ENCODE data around the gene IFT122. TPM values are rescaled to one million over a fixed set of nuclear protein-coding genes. Genes with fewer than 3 reads are reported as not detected.
"Not testable (repeated sequence)": the region's sequence is repeated elsewhere in the genome, so short reads cannot be mapped to it uniquely, and the experiment has no call there.

IFT122 gene
- total and polyA plus RNA-seq, 8 donors: 15.3 to 37.1 (median 21.8) TPM

DNA sequence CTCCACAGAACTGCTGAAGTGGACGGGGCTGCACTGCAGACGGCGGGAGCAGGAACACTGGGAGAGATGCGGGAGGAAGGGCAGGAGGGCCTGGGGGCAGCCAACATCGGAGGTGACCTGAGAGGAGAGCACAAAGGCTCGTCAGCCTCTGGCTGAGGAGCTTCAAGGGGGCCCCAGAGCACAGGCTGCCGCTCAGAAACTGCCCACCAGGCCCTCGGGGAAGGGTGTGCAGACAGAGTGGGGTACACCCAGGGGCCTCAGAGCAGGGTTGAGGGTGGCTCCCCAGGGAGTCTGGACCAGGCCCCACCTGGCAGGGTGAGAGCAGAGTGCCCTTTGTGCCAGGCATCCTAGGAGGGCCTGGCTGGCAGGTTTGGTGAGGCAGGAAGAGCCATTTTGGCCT is 73.7 kb downstream of the IFT122 start:
- DNase-seq: peak in 1 of 6 donors; percentile 9
- ATAC-seq: no peak
- Histone ChIP-seq H3K4me3 (no peak overlapping the region), H3K4me1 (no peaks in the 10 kb centered on the region), H3K27me3 (no peaks in the 10 kb centered on the region), H3K36me3 (peaks cover 0 to 12% (median 0%) of the 10 kb centered on the region in 3 donors), H3K9me3 (no peaks in the 10 kb centered on the region), H3K27ac (no peak overlapping the region)
- WGBS, 2 donors: 92 to 96% methylated on average over 8 of the region's 8 CpGs
- TF ChIP-seq, protein P1, sequence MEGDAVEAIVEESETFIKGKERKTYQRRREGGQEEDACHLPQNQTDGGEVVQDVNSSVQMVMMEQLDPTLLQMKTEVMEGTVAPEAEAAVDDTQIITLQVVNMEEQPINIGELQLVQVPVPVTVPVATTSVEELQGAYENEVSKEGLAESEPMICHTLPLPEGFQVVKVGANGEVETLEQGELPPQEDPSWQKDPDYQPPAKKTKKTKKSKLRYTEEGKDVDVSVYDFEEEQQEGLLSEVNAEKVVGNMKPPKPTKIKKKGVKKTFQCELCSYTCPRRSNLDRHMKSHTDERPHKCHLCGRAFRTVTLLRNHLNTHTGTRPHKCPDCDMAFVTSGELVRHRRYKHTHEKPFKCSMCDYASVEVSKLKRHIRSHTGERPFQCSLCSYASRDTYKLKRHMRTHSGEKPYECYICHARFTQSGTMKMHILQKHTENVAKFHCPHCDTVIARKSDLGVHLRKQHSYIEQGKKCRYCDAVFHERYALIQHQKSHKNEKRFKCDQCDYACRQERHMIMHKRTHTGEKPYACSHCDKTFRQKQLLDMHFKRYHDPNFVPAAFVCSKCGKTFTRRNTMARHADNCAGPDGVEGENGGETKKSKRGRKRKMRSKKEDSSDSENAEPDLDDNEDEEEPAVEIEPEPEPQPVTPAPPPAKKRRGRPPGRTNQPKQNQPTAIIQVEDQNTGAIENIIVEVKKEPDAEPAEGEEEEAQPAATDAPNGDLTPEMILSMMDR (IDR thresholded peaks at IDR 0.05): no peak
- FAIRE-seq: no peak
- intact Hi-C loops (cut with DNase I): no loop called here

DNA sequence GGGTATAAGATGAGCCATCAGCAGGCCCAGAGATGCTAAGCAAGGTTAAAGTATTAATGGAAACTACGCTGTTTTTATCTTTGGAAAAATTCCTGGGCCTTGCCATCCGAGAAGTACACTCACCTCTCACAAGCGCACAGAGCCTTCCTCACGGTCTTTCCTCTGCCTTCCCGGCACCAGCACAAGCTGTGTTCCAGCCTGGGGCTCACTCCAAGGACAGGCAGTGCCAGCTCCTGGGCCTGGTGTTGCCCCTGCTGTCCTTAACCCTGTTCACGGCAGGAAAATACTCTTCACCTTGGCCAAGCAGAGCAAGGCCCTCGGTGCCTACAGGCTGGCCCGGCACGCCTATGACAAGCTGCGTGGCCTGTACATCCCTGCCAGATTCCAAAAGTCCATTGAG is 74.1 kb downstream of the IFT122 start:
- DNase-seq (no peak), ATAC-seq (no peak), FAIRE-seq (no peak)
- Histone ChIP-seq H3K27me3 (no peaks in the 10 kb centered on the region), H3K4me3 (no peak overlapping the region), H3K27ac (no peak overlapping the region), H3K9me3 (no peaks in the 10 kb centered on the region), H3K36me3 (peaks cover 0 to 12% (median 0%) of the 10 kb centered on the region in 3 donors), H3K4me1 (no peaks in the 10 kb centered on the region)
- 93 to 98% methylated on average over 10 of the region's 10 CpGs for WGBS, 2 donors
- TF ChIP-seq, protein P1 (IDR thresholded peaks at IDR 0.05): no peak
- intact Hi-C loops (cut with DNase I): no loop called here

DNA sequence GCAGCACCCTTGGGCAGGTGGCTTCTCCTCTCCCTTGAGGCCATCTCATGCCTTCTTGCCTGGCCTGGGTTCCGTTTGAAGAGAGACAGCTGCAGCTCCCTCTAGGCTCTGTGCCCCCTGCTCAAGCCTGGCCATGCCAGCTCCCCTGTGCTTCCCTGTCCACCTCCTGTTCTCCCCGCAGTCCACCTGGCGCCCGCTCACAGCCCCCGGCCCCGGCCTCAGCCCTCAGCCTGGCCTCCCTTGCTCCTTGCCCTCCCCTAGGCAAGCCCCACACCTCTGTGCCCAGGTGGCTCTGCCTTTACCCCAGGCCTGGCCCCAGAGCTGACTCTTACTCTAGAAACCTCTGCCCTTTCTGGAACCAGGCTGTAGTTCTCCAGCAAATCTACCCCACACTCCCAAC is 74.5 kb downstream of the IFT122 start:
- no peaks in the 10 kb centered on the region for H3K9me3 ChIP-seq
- FAIRE-seq (no peak), ATAC-seq (no peak), DNase-seq (no peak)
- no peaks in the 10 kb centered on the region for H3K27me3 ChIP-seq
- 94 to 98% methylated on average over 6 of the region's 6 CpGs for WGBS, 2 donors
- peaks cover 0 to 12% (median 0%) of the 10 kb centered on the region in 3 donors for H3K36me3 ChIP-seq
- TF ChIP-seq, protein P1 (IDR thresholded peaks at IDR 0.05): no peak
- H3K4me1 ChIP-seq: no peaks in the 10 kb centered on the region
- H3K4me3 ChIP-seq: no peak overlapping the region
- H3K27ac ChIP-seq: no peak overlapping the region
- intact Hi-C loops (cut with DNase I): no loop called here

DNA sequence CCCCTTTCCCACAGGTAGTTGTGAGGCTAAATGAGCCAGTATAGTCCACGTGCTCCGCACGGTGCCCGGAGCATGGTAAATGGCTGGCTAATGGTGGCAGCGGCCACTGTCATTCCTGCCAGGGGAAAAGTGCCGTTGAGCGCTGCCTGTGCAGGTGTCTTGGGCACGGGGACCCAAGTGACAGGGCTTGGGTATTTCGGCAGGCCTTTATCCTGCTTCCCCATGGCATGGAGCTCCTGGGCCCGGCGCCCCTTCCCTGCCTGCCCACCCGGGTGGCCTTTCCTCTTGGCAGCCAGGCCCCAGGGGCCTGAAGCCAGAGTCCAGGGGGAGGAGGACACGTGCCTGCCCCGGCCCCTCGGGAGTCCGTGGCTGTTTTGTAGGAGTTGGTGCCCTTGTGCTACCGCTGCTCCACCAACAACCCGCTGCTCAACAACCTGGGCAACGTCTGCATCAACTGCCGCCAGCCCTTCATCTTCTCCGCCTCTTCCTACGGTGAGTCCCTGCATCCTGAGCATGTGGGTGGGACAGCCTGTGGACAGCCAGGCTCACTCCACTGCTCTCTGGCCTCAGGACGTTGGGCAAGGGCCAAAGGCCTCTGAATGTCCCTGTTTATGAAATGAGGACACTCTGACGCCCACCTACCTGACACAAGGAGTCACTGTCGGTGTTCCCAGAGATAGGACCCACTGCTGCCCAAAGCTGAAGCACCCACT is 75.2 kb downstream of the IFT122 start:
- H3K9me3 ChIP-seq; intact Hi-C loops (cut with DNase I); H3K4me1 ChIP-seq; H3K27ac ChIP-seq; H3K4me3 ChIP-seq; ATAC-seq; FAIRE-seq; H3K27me3 ChIP-seq; DNase-seq: not testable (repeated sequence)
- 89 to 92% methylated on average over 15 to 19 of the region's 25 CpGs for WGBS, 2 donors
- peaks cover 0 to 12% (median 0%) of the 10 kb centered on the region in 3 donors for H3K36me3 ChIP-seq

DNA sequence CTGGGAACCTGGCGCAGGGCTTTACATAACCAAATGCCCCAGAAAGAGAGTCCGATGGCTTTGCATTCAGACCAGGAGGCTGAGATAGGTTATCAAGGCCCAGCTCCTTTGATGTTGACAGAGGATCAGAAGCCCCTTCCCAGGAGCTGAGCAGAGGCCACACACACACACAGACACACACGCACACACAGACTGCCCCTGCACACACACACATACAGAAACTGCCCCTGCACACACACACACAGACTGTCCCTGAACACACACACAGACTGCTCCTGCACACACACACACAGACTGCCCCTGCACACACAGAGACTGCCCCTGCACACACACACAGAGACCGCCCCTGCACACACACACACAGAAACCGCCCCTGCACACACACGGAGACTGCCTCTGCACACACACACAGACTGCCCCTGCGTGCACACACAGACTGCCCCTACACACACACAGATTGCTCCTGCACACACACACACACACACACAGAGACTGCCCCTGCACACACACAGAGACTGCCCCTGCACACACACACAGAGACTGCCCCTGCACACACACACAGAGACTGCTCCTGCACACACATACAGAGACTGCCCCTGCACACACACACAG is 75.9 kb downstream of the IFT122 start:
- H3K36me3 ChIP-seq: peaks cover 0 to 12% (median 0%) of the 10 kb centered on the region in 3 donors
- H3K9me3 ChIP-seq; H3K27ac ChIP-seq; H3K4me1 ChIP-seq; FAIRE-seq; H3K4me3 ChIP-seq; ATAC-seq; intact Hi-C loops (cut with DNase I); H3K27me3 ChIP-seq; DNase-seq: not testable (repeated sequence)
- WGBS, 2 donors: 93 to 96% methylated on average over 7 of the region's 7 CpGs

DNA sequence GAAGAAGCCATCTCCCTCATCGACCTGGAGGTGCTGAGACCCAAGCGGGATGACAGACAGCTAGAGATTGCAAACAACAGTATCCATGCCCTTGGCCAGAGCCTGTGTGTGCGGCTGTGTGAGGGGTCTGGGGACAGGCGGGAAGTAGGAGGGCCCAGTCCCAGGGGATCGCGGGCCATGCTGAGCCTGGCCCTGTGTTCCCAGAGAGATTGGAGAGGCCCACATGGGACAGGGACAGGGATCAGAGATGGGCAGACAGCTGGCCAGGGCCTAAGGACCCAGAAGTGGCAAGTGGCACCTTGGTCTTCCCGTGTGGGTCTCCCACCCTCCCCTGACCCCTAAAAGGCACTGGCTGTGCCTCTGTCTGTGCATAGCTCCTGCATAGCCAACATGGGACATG is 77.5 kb downstream of the IFT122 start:
- no peaks in the 10 kb centered on the region for H3K4me1 ChIP-seq
- TF ChIP-seq, protein P1 (IDR thresholded peaks at IDR 0.05): no peak
- FAIRE-seq (no peak), ATAC-seq (no peak), DNase-seq (no peak)
- peaks cover 0 to 12% (median 0%) of the 10 kb centered on the region in 3 donors for H3K36me3 ChIP-seq
- no peaks in the 10 kb centered on the region for H3K27me3 ChIP-seq
- H3K4me3 ChIP-seq: no peak overlapping the region
- no peaks in the 10 kb centered on the region for H3K9me3 ChIP-seq
- no peak overlapping the region for H3K27ac ChIP-seq
- WGBS, 2 donors: 86 to 87% methylated on average over 7 of the region's 7 CpGs
- intact Hi-C loops (cut with DNase I): no loop called here

Measured in pancreas (tissue), 10 donors.